Measurements from ENCODE around the gene HORMAD2. TPM values are rescaled to one million over a fixed set of nuclear protein-coding genes. Genes with fewer than 3 reads are reported as not detected.
A peak's percentile ranks its signal among the peaks of the same experiment; 100 is the strongest.

The HORMAD2 gene
- total and polyA plus RNA-seq, 2 donors (not counting 1 experiment from before 2014, with no cell fraction given): not detected

DNA sequence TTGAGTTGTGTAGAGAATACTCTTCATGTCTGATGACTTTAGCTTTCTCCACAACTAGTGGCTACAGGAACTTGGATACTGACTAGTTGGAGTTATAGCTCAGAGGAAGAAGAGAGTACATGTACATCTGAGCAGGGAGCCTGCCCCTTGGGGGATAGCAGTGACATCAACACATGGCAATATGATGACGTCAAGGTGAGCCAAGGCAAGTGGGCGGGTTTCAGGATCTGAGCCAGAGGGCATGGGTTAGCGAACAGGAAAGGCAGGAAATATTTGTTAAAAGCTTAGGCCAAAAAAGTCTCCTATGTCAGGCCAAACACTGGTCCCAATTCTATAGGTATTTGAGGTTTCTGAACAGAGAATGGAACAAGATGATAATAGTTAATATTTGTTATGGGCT, 42.0 kb upstream of the HORMAD2 start:
- Histone ChIP-seq H3K36me3 (ENCODE audit: control insufficient read depth, insufficient read depth, low read length) (no peaks in the 10 kb centered on the region), H3K4me1 (ENCODE audit: control insufficient read depth, extremely low read depth, insufficient read depth, low read length) (peaks cover 5% of the 10 kb centered on the region), H3K4me2 (ENCODE audit: extremely low read depth, insufficient read depth, low read length) (no peak overlapping the region), H2AFZ (ENCODE audit: low read length) (no peak overlapping the region), H3K27me3 (ENCODE audit: control insufficient read depth, insufficient read depth, low read length) (no peaks in the 10 kb centered on the region), H3K9ac (ENCODE audit: insufficient read depth, low read length) (no peak overlapping the region), H3K4me3 (replicated peaks in 1 of 4; ENCODE audit: control extremely low read depth in 1 of 4, insufficient read depth in 1 of 4, low read depth in 3 of 4, low read length in 4 of 4) (no peak overlapping the region), H3K79me2 (ENCODE audit: control insufficient read depth, insufficient read depth, low read length) (no peaks in the 10 kb centered on the region), H4K20me1 (ENCODE audit: control insufficient read depth, extremely low read depth, insufficient read depth, low read length) (no peaks in the 10 kb centered on the region), H3K9me3 (ENCODE audit: control insufficient read depth, insufficient read depth, low read depth, low read length) (no peaks in the 10 kb centered on the region), H3K27ac (ENCODE audit: insufficient read depth, low read length) (no peak overlapping the region)
- DNase-seq (ENCODE audit: low read depth in 2 of 2): peak; percentile 76
- TF ChIP-seq EZH2 (IDR thresholded peaks at IDR 0.05; ENCODE audit: low read length, missing control alignments): no peak
- TF ChIP-seq, protein P1, sequence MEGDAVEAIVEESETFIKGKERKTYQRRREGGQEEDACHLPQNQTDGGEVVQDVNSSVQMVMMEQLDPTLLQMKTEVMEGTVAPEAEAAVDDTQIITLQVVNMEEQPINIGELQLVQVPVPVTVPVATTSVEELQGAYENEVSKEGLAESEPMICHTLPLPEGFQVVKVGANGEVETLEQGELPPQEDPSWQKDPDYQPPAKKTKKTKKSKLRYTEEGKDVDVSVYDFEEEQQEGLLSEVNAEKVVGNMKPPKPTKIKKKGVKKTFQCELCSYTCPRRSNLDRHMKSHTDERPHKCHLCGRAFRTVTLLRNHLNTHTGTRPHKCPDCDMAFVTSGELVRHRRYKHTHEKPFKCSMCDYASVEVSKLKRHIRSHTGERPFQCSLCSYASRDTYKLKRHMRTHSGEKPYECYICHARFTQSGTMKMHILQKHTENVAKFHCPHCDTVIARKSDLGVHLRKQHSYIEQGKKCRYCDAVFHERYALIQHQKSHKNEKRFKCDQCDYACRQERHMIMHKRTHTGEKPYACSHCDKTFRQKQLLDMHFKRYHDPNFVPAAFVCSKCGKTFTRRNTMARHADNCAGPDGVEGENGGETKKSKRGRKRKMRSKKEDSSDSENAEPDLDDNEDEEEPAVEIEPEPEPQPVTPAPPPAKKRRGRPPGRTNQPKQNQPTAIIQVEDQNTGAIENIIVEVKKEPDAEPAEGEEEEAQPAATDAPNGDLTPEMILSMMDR (conservative IDR thresholded peaks at IDR 0.05 in 1 of 2, IDR thresholded peaks at IDR 0.05 in 1 of 2; ENCODE audit: low read depth in 1 of 2, low read length in 2 of 2): no peak

DNA sequence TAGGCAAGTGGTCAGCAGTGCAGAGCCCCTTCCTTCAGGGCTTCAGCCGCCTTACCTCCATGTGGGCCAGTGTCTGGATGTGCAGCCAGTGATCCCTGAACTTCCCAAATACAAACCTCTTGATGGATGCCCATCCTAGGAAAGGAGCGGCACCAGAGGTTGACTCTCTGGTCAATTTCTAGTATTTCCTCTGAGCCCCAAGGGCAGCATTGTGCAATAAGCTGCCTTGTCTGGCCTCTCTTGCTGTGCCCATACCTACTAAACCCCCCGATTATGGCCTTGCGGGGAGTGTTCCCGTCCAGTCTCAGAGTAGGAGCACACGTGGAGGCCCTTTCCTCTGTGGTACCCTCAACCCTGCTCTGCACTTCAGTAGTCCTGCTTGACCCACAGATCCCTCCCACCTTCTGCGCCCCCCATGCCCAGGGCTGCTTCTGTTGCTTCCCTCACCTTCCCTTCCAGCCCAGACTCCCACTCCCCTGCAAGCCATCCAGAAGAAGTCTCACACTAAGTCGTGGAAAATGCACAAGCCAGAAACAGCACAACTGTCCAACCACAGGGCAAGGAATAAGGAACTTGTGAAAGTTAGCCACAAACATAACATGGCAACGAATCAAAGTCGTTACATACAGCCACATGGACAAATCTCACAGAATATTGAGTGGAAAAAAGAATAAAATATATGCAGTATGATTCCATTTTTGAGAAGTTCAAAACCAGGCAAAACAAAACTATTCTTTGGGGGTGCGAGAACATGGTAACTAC, 39.6 kb upstream of the HORMAD2 start:
- no peak overlapping the region for H3K9ac ChIP-seq (ENCODE audit: insufficient read depth, low read length)
- H3K79me2 ChIP-seq (ENCODE audit: control insufficient read depth, insufficient read depth, low read length): no peaks in the 10 kb centered on the region
- TF ChIP-seq, protein P1 (conservative IDR thresholded peaks at IDR 0.05 in 1 of 2, IDR thresholded peaks at IDR 0.05 in 1 of 2; ENCODE audit: low read depth in 1 of 2, low read length in 2 of 2): no peak
- no peak for TF ChIP-seq EZH2 (IDR thresholded peaks at IDR 0.05; ENCODE audit: low read length, missing control alignments)
- no peak overlapping the region for H3K4me3 ChIP-seq (replicated peaks in 1 of 4; ENCODE audit: control extremely low read depth in 1 of 4, insufficient read depth in 1 of 4, low read depth in 3 of 4, low read length in 4 of 4)
- no peak overlapping the region for H3K4me2 ChIP-seq (ENCODE audit: extremely low read depth, insufficient read depth, low read length)
- H3K27me3 ChIP-seq (ENCODE audit: control insufficient read depth, insufficient read depth, low read length): no peaks in the 10 kb centered on the region
- no peaks in the 10 kb centered on the region for H3K9me3 ChIP-seq (ENCODE audit: control insufficient read depth, insufficient read depth, low read depth, low read length)
- H3K36me3 ChIP-seq (ENCODE audit: control insufficient read depth, insufficient read depth, low read length): no peaks in the 10 kb centered on the region
- H3K4me1 ChIP-seq (ENCODE audit: control insufficient read depth, extremely low read depth, insufficient read depth, low read length): peaks cover 15% of the 10 kb centered on the region
- no peak overlapping the region for H2AFZ ChIP-seq (ENCODE audit: low read length)
- no peak for DNase-seq (ENCODE audit: low read depth in 2 of 2)
- H4K20me1 ChIP-seq (ENCODE audit: control insufficient read depth, extremely low read depth, insufficient read depth, low read length): no peaks in the 10 kb centered on the region
- no peak overlapping the region for H3K27ac ChIP-seq (ENCODE audit: insufficient read depth, low read length)

- Histone ChIP-seq H3K9ac (ENCODE audit: insufficient read depth, low read length) (no peak overlapping the region), H3K36me3 (ENCODE audit: control insufficient read depth, insufficient read depth, low read length) (no peaks in the 10 kb centered on the region), H2AFZ (ENCODE audit: low read length) (no peak overlapping the region), H3K4me2 (ENCODE audit: extremely low read depth, insufficient read depth, low read length) (no peak overlapping the region), H3K9me3 (ENCODE audit: control insufficient read depth, insufficient read depth, low read depth, low read length) (no peaks in the 10 kb centered on the region), H3K27ac (ENCODE audit: insufficient read depth, low read length) (no peak overlapping the region), H3K27me3 (ENCODE audit: control insufficient read depth, insufficient read depth, low read length) (no peaks in the 10 kb centered on the region), H3K79me2 (ENCODE audit: control insufficient read depth, insufficient read depth, low read length) (no peaks in the 10 kb centered on the region), H3K4me3 (replicated peaks in 1 of 4; ENCODE audit: control extremely low read depth in 1 of 4, insufficient read depth in 1 of 4, low read depth in 3 of 4, low read length in 4 of 4) (no peak overlapping the region), H4K20me1 (ENCODE audit: control insufficient read depth, extremely low read depth, insufficient read depth, low read length) (no peaks in the 10 kb centered on the region), H3K4me1 (ENCODE audit: control insufficient read depth, extremely low read depth, insufficient read depth, low read length) (peaks cover 15% of the 10 kb centered on the region)
- TF ChIP-seq, protein P1 (conservative IDR thresholded peaks at IDR 0.05 in 1 of 2, IDR thresholded peaks at IDR 0.05 in 1 of 2; ENCODE audit: low read depth in 1 of 2, low read length in 2 of 2): no peak
- no peak for TF ChIP-seq EZH2 (IDR thresholded peaks at IDR 0.05; ENCODE audit: low read length, missing control alignments)
- no peak for DNase-seq (ENCODE audit: low read depth in 2 of 2)
Measured at GRCh38 chr22:30041475-30041874, 38.8 kb upstream of the HORMAD2 start.
